NCI-H2081 (cell line): Measurements from ENCODE around the gene ITPR1.
"Not testable (repeated sequence)": the region's sequence is repeated elsewhere in the genome, so short reads cannot be mapped to it uniquely, and the experiment has no call there.

Source experiments
- DNase-seq, 2 experiments: peaks; one replicate each; lab custom pipeline; 2025; lab: John Stamatoyannopoulos, UW

The ITPR1 gene

DNA sequence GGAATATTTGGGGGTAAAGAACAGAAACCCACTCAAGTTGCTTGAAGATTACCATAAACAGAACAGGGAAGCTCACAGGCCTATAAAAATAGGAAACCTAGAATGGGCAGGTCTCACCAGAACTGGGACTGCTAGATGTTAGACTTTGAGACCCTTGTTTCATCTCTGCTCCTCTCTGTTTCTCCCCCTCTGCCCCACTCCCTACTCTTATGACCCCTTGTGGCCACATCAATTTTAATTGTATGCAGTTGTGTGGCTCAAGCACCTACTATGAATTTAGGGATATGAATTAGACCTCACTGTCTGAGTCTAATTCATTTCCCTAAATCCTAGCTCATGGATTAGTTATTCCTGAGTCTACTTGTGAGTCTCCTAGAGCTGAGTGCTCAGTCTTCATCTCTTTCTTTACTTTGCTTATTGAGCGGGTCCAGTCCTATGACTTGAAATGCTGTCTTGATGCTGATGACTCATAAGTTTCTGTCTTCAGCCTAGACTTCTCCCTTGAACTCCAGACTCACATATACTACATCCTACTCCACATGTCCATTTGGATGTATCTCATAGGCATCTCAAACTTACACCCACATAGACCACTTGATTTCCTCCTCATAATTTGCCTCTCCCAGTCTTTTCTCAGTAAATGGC lies 78.7 kb downstream of the ITPR1 start:
- no peak for DNase-seq

DNA sequence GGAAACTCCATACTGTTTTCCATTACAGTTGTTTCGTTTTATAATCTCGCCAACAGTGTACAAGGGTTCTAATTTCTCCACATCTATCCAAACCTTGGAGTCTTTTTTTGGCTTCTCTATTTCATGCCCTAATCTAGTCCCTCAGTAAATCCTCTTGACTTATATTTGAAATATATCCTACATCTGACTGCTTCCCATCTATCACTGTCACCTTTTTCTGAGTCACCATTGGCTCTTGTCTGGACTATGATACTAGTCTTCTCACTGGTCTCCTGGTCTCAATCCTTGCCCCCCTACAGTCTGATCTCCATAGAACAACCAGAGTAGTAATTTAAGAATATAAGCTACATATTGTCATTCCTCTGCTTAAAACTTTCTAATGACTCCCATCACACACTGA lies 80.0 kb downstream of the ITPR1 start:
- no peak for DNase-seq

GRCh38 chr3:4574426-4574965 lies 81.3 kb downstream of the ITPR1 start:
- no peak for DNase-seq

- DNase-seq: no peak
Measured at GRCh38 chr3:4575381-4575780, 82.2 kb downstream of the ITPR1 start.

GRCh38 chr3:4577721-4578120 lies 84.6 kb downstream of the ITPR1 start:
- no peak for DNase-seq

DNA sequence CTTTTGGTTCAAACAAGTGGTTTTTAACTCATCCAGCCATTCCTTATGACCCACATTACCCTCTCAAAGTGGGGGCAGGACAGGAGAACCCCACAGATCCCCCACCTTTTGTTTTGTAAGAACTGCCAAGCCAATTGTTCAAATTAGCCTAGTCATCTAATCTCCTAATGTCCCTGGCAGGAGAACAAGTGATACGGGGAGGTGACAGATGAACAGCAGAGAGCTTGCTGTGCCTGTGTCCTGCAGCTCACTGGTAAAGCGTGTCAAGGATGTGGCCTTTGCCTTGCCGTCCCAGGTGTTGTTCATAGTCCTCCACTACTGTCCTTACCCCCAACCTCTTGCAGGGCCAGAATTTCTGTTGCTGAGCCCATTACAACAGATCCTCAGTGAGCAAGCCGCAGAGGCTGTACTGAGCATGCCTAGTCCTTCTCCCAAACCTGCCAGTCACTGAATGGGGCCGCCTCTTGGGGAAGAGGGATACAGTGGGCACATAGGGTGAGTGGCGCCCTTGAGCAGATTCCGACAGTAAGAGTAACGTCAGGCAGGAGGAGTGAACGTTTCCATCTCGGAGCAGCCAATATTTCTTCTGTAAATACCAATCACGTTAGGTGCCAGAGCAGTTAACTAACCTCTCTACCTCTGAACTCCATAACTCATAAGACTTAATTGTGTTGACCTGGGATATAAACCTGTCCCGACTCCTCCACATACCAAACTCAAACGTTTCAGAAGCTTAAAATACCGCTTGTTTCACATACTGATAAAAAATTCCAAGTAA lies 87.4 kb downstream of the ITPR1 start:
- DNase-seq: no peak

- no peak for DNase-seq
Measured at GRCh38 chr3:4581124-4581424, 87.9 kb downstream of the ITPR1 start.

GRCh38 chr3:4581498-4581897 lies 88.3 kb downstream of the ITPR1 start:
- no peak for DNase-seq

DNA sequence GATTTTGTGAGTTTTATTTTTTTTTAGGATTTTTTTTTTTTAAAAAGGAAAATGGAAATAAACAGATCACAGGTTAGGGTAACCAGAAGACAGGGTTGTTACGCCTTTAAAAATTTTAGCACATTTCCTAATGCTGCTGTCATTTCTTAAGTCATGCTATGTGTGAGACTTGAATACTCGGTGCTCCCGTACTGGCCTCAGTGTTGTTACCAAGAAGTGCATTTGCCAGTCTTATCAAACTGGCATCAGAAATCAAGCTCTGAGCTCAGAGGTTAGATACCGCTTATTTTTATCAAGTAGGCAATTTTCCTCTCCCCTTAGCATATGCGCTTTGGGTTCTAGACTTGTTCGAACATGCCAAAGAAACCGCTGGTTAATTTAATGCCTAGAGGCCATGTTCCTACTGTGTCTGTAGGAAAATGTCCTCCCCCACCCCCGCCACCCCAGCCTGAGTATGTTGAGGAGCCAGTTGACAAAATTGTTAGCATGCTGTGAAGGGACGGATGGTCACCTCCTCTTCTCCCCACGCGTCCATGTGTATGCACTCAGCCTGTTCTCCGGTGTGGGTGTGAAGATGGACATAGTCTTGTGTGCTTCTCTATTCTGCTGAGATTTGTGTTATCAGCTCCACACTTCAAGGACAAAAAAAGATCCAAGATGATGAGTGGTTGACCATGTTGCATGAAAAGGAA lies 88.9 kb downstream of the ITPR1 start:
- DNase-seq: no peak

DNA sequence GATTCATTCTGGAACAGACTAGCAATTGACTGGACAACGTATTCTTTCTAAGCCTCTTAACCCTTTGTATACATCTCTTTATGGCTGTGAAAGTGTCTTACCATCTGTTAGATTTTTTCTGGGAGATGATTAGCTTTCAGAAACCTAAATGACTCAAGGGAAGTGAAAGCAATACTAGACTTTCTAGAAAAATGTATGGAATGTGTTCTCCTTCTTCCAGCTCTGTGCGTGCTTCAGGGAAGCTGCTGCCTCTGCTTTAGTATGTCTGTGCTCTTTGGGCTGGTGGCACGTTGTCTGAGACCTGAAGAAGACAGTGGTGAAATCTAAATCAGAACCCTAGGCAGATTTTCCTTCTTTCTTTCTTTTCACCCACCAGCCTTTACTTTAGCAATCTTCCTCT lies 89.5 kb downstream of the ITPR1 start:
- no peak for DNase-seq

DNA sequence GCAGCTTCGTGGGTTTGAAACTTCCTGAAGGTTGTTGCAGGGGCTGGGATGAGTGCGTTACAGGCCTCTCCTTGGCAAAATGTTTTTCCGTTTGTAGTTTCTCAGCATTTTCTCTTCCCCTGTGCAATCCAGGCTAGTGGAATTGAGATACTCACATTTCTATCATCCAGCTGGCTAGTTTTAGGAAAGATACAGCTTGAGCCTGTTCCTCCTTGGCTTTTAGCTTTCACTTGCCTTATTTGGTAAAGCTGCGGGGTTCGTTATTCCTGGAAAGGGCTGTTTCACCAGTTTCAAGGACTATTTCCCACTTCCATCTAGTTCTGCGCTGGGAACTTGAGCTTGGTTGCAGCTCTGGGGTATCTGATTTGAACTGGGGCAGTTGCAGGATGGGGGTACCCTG lies 90.3 kb downstream of the ITPR1 start:
- no peak for DNase-seq

- no peak for DNase-seq
Measured at GRCh38 chr3:4584456-4585249, 91.5 kb downstream of the ITPR1 start.

DNA sequence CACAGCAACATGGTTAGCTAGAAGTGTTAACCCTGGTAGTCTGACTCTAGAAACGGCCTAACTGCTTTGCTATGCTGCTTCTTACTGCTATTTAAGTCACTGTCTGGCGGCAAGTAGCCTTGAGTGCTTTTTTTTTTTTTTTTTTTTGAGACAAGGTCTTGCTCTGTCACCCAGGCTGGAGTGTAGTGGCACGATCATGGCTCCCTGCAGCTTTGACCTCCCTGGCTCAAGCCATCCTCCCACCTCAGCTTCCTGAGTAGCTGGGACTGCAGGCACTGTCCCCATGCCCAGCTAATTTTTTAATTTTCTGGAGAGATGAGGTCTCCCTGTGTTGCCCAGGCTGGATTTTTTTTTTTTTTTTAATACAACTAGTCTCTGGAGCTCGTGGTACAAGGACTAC lies 93.2 kb downstream of the ITPR1 start:
- no peak for DNase-seq

GRCh38 chr3:4587061-4587837 lies 94.1 kb downstream of the ITPR1 start:
- DNase-seq: no peak

GRCh38 chr3:4587838-4588105 lies 94.6 kb downstream of the ITPR1 start:
- no peak for DNase-seq

DNA sequence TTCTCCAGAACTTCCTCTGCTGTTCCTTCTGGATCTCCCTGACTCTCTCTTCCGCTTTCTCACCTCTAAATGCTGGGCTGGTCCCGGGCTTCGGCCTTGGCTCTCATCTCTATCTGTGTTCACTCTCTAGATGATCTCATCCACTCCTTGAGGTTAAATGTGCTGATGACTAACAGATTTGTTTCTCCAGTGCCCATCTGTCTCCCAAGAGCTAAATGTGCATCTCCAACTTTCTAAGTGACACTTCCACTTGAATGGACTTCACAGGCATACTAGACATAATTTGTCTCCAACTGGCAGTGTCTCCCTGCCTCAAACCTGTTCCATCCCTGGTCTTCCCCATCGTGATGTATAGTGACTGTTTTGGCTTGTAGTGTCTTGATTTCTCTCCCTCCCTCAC lies 95.3 kb downstream of the ITPR1 start:
- DNase-seq: no peak

- DNase-seq: no peak
Measured at GRCh38 chr3:4589475-4590097, 96.4 kb downstream of the ITPR1 start.

GRCh38 chr3:4590849-4591248 lies 97.7 kb downstream of the ITPR1 start:
- DNase-seq: not testable (repeated sequence)

DNA sequence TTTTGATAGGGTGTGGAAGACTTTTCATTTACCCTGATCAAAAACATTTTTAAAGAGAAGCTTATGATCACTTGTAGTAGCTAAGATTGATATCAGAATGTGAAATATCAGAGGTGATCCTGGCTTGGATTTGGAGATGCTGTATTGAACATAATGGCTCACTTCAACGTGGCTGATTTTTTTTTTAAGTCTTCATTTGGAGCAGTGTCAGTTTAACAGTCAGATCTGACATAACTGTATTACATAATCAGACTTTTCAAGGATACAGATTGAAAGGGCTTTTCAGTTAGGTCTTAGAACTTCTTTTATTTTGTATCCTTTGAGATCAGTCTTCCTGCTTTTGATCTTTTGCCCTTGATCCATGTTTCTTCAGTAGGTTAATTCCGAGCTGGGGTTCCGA lies 98.5 kb downstream of the ITPR1 start:
- no peak for DNase-seq

- no peak for DNase-seq
Measured at GRCh38 chr3:4593014-4593413, 99.9 kb downstream of the ITPR1 start.

GRCh38 chr3:4595710-4596113 lies 102.6 kb downstream of the ITPR1 start:
- no peak for DNase-seq
